ENCODE results near the gene MT3. TPM values are rescaled to one million over a fixed set of nuclear protein-coding genes. Genes with fewer than 3 reads are reported as not detected.

Gene MT3
- total and polyA plus RNA-seq, 2 of the 13 experiments (the other 11 are each of a cell fraction or from before 2014, with no cell fraction given): not detected

GRCh38 chr16:56628486-56629350 is 39.4 kb downstream of the MT3 start (continued):
- TF ChIP-seq ZNF460 (CRISPR knock-in tag; IDR thresholded peaks at IDR 0.05; ENCODE audit: borderline replicate concordance) (no peak), EHMT2 (IDR thresholded peaks at IDR 0.05; ENCODE audit: borderline replicate concordance, low read depth, low read length) (no peak), ZNF558 (CRISPR knock-in tag; IDR thresholded peaks at IDR 0.05; ENCODE audit: borderline replicate concordance) (no peak), ZNF503 (CRISPR knock-in tag; IDR thresholded peaks at IDR 0.05) (no peak), ZFP37 (CRISPR knock-in tag; IDR thresholded peaks at IDR 0.05; ENCODE audit: borderline replicate concordance) (no peak), STAG1 (CRISPR knock-in tag; IDR thresholded peaks at IDR 0.05) (peak; percentile 63), NFAT5 (CRISPR knock-in tag; IDR thresholded peaks at IDR 0.05) (no peak), RAD21 (CRISPR knock-in tag; IDR thresholded peaks at IDR 0.05) (0 out of 2 replicates have a peak, but pooled peaks have one; percentile 28), PHB2 (IDR thresholded peaks at IDR 0.05; ENCODE audit: partially characterized antibody) (no peak), IKZF5 (CRISPR knock-in tag; IDR thresholded peaks at IDR 0.05) (no peak)

Measured in HepG2 (cell line).